B cell (primary cell): ENCODE results near the gene RSPH6A. TPM values are rescaled to one million over a fixed set of nuclear protein-coding genes. Genes with fewer than 3 reads are reported as not detected.

Source experiments
- ATAC-seq: fragments of 200-7000 bp; cut with Tn5 transposase; one replicate; pipeline ENCODE4 v1.10.0; 2021; ENCODE audit warnings: low read depth, mild to moderate bottlenecking, moderate number of reproducible peaks, moderate library complexity
- CTCF ChIA-PET: fragments of 350-600 bp; sonication (Branson Sonifier 250); formaldehyde crosslinking; loops from one replicate; lab custom pipeline; 2021; ENCODE audit warnings: antibody characterized with exemption, inconsistent platforms; lab: Charles Lee
- POLR2A ChIA-PET: fragments of 350-600 bp; sonication (Branson Sonifier 250); formaldehyde crosslinking; loops from one replicate; lab custom pipeline; 2021; ENCODE audit warnings: antibody characterized with exemption; lab: Charles Lee
- DNase-seq: peaks from one replicate; pipeline ENCODE4 v3.0.0; 2013
- H2AFZ ChIP-seq: 2 replicates; pipeline ENCODE4 v1.6.1; 2012; ENCODE audit warnings: mild to moderate bottlenecking, low read depth, low read length; ENCODE audit not compliant: insufficient read depth, poor library complexity, severe bottlenecking
- H3K27ac ChIP-seq, 2 donors: 1 replicate in 1 of 2; 2 replicates in 1 of 2; pipeline ENCODE4 v1.5.1; 2012 to 2013; ENCODE audit warnings: low read length in 2 of 2, mild to moderate bottlenecking in 2 of 2, moderate library complexity in 1 of 2
- H3K27me3 ChIP-seq, 4 experiments: fragments of 200-600 bp in 1 of 4; sonication (generic) in 1 of 4; replicated peaks in 1 of 4; 1 replicate in 2 of 4; 2 replicates in 2 of 4; pipeline versions ENCODE4 v1.6.1 to v1.7.0; 2013 to 2016; ENCODE audit warnings: low read length in 3 of 4, mild to moderate bottlenecking in 2 of 4, mixed read lengths in 1 of 4, moderate library complexity in 1 of 4; ENCODE audit not compliant: insufficient read depth in 4 of 4, control insufficient read depth in 3 of 4; ENCODE audit errors: control extremely low read depth in 1 of 4
- H3K36me3 ChIP-seq, 2 experiments: replicated peaks in 1 of 2; 1 replicate in 1 of 2; 2 replicates in 1 of 2; pipeline versions ENCODE4 v1.6.1 to v1.7.1; 2013; ENCODE audit warnings: low read length in 1 of 2; ENCODE audit not compliant: insufficient read depth in 2 of 2, control insufficient read depth in 1 of 2; ENCODE audit errors: control extremely low read depth in 1 of 2, extremely low read depth in 1 of 2
- H3K4me1 ChIP-seq, 2 donors: fragments of 200-600 bp in 1 of 2; sonication (generic) in 1 of 2; 1 replicate in 1 of 2; 2 replicates in 1 of 2; pipeline versions ENCODE4 v1.5.1 to v1.6.1; 2013 to 2017; ENCODE audit warnings: low read length in 2 of 2; ENCODE audit not compliant: control insufficient read depth in 2 of 2, insufficient read depth in 2 of 2
- H3K4me2 ChIP-seq: replicated peaks from 2 replicates; pipeline ENCODE3; 2012; ENCODE audit warnings: mild to moderate bottlenecking, low read depth, low read length; ENCODE audit not compliant: poor library complexity, severe bottlenecking
- H3K4me3 ChIP-seq, 5 experiments: fragments of 200-600 bp in 1 of 5; sonication (generic) in 1 of 5; 1 replicate in 3 of 5; 2 replicates in 2 of 5; pipeline versions ENCODE4 v1.5.1 to v1.7.0; 2011 to 2016; ENCODE audit warnings: low read length in 4 of 5, mild to moderate bottlenecking in 4 of 5, low read depth in 2 of 5, control low read depth in 1 of 5, moderate library complexity in 1 of 5; ENCODE audit not compliant: insufficient read depth in 1 of 5; ENCODE audit errors: control extremely low read depth in 1 of 5, extremely low read depth in 1 of 5
- H3K79me2 ChIP-seq: fragments of 200-600 bp; sonication (generic); one replicate; pipeline ENCODE4 v1.6.0; 2016; ENCODE audit warnings: low read length; ENCODE audit not compliant: control insufficient read depth, insufficient read depth
- H3K9ac ChIP-seq: fragments of 200-600 bp; sonication (generic); 2 replicates; pipeline ENCODE4 v1.6.1; 2017; ENCODE audit warnings: mild to moderate bottlenecking, low read length, moderate library complexity
- H3K9me3 ChIP-seq, 3 donors: one replicate each; pipeline versions ENCODE4 v1.6.1 to v1.7.1; 2013; ENCODE audit warnings: low read length in 2 of 3; ENCODE audit not compliant: control insufficient read depth in 2 of 3, insufficient read depth in 1 of 3; ENCODE audit errors: control extremely low read depth in 1 of 3
- H4K20me1 ChIP-seq: 2 replicates; pipeline ENCODE4 v1.6.0; 2012; ENCODE audit warnings: mild to moderate bottlenecking, low read length; ENCODE audit not compliant: insufficient read depth, control insufficient read depth, poor library complexity, severe bottlenecking
- H3K27ac Mint-ChIP-seq: one replicate; pipeline ENCODE4 v1.8.0; 2021; ENCODE audit warnings: mixed read lengths
- H3K27me3 Mint-ChIP-seq: one replicate; pipeline ENCODE4 v1.8.0; 2021; ENCODE audit warnings: mixed read lengths
- H3K4me1 Mint-ChIP-seq: one replicate; pipeline ENCODE4 v1.8.0; 2021; ENCODE audit warnings: mixed read lengths
- H3K4me3 Mint-ChIP-seq: one replicate; pipeline ENCODE4 v1.8.0; 2021; ENCODE audit warnings: mixed read lengths
- H3K9me3 Mint-ChIP-seq: one replicate; pipeline ENCODE4 v1.8.0; 2022; ENCODE audit warnings: mixed read lengths; ENCODE audit not compliant: insufficient read depth
- EZH2 ChIP-seq: IDR thresholded peaks from 2 replicates; pipeline ENCODE4 v1.6.1; 2012; ENCODE audit warnings: borderline replicate concordance, low read depth, mild to moderate bottlenecking, moderate library complexity, low read length; ENCODE audit not compliant: insufficient read depth, poor library complexity, severe bottlenecking
- whole genome bisulfite sequencing: methylation state at CpG from one replicate; pipeline ENCODE4 v1.1.5; 2013; ENCODE audit warnings: missing lambda C conversion rate; ENCODE audit not compliant: insufficient coverage; 5-methylcytosine and 5-hydroxymethylcytosine counted together
- intact Hi-C: fragments of 100-400 bp; cut with micrococcal nuclease; formaldehyde crosslinking; loops from one replicate; pipeline ENCODE4 v1.10.0; 2022
- polyA plus RNA-seq: library from polyadenylated mRNA; depleted of rRNA; stranded (reverse); fragments of >200 nt; gene quantifications from 2 replicates; pipeline ENCODE4 v1.2.3, GENCODE V29; 2012
- total RNA-seq, 2 donors: library from RNA; stranded (reverse); fragments of 120-200 nt in 1 of 2; gene quantifications; 1 replicate in 1 of 2; 2 replicates in 1 of 2; pipeline versions ENCODE4 v1.2.3 to v1.2.4, GENCODE V29; 2013 to 2022
- TF ChIP-seq, protein P1 (sequence below): fragments of 200-600 bp; IDR thresholded peaks from one replicate; pipeline ENCODE4 v1.8.0; 2022; ENCODE audit warnings: antibody characterized with exemption, mild to moderate bottlenecking

The RSPH6A gene
- total and polyA plus RNA-seq, 2 donors (not counting 1 experiment from before 2014, with no cell fraction given) = 0.03 to 0.62 TPM

DNA sequence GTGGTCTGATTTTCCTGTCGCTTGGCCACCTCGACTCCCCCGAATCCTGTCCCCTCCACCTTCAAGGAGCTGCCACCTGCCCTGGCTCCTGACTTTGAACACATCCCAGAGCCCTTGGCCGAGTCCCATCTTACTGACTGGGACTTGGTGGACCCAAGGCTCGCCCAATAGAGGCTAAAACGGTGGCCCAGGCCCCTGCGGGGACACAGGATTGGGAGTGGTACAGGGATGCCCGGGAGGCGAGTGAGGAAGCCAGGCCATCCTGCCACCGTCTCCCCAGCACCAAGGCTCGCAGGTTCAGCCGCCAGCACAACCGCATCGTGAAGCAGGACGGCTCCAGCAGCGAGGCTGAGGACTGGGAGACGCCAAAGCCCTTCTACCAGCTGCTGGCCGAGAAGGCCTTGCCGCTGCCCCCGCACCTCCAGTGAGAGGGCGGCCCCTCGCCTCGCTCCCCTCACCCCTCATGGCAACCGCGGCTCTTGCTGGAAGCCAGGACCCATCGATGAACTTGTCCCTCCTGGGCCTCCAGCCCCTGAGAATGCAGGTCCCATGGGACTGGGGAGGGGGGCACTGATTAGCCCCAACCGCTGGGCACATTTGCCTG lies 51.3 kb downstream of the RSPH6A start:
- TF ChIP-seq, protein P1, sequence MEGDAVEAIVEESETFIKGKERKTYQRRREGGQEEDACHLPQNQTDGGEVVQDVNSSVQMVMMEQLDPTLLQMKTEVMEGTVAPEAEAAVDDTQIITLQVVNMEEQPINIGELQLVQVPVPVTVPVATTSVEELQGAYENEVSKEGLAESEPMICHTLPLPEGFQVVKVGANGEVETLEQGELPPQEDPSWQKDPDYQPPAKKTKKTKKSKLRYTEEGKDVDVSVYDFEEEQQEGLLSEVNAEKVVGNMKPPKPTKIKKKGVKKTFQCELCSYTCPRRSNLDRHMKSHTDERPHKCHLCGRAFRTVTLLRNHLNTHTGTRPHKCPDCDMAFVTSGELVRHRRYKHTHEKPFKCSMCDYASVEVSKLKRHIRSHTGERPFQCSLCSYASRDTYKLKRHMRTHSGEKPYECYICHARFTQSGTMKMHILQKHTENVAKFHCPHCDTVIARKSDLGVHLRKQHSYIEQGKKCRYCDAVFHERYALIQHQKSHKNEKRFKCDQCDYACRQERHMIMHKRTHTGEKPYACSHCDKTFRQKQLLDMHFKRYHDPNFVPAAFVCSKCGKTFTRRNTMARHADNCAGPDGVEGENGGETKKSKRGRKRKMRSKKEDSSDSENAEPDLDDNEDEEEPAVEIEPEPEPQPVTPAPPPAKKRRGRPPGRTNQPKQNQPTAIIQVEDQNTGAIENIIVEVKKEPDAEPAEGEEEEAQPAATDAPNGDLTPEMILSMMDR = no peak
- TF ChIP-seq EZH2 = no peak
- no peaks in the 10 kb centered on the region for H4K20me1 ChIP-seq
- H3K9me3 Mint-ChIP-seq = no peaks in the 10 kb centered on the region
- H3K9ac ChIP-seq = no peak overlapping the region
- H3K4me3 ChIP-seq = no peak overlapping the region
- no peak overlapping the region for H3K27ac ChIP-seq
- POLR2A ChIA-PET = no interaction called here
- H3K36me3 ChIP-seq = no peaks in the 10 kb centered on the region
- 70% methylated on average over 27 of the region's 27 CpGs for WGBS
- H2AFZ ChIP-seq = no peak overlapping the region
- H3K27me3 ChIP-seq = peaks cover 0 to 44% (median 8%) of the 10 kb centered on the region in 4 experiments
- no peak overlapping the region for H3K27ac Mint-ChIP-seq
- H3K4me1 ChIP-seq = peaks cover 8% of the 10 kb centered on the region in 2 donors
- H3K4me2 ChIP-seq = no peak overlapping the region
- CTCF ChIA-PET = interaction anchor here (1.3 kb wide), 1 partner anchor 53 kb away, joined by 3 read pairs; no protein-coding TSS in a partner anchor
- intact Hi-C loops = no loop called here
- DNase-seq = no peak
- no peaks in the 10 kb centered on the region for H3K79me2 ChIP-seq
- H3K4me3 Mint-ChIP-seq = no peak overlapping the region
- peaks cover 17% of the 10 kb centered on the region for H3K27me3 Mint-ChIP-seq
- no peak for ATAC-seq
- H3K9me3 ChIP-seq = peaks cover 0 to 3% (median 0%) of the 10 kb centered on the region in 3 donors
- H3K4me1 Mint-ChIP-seq = peaks cover 2% of the 10 kb centered on the region

DNA sequence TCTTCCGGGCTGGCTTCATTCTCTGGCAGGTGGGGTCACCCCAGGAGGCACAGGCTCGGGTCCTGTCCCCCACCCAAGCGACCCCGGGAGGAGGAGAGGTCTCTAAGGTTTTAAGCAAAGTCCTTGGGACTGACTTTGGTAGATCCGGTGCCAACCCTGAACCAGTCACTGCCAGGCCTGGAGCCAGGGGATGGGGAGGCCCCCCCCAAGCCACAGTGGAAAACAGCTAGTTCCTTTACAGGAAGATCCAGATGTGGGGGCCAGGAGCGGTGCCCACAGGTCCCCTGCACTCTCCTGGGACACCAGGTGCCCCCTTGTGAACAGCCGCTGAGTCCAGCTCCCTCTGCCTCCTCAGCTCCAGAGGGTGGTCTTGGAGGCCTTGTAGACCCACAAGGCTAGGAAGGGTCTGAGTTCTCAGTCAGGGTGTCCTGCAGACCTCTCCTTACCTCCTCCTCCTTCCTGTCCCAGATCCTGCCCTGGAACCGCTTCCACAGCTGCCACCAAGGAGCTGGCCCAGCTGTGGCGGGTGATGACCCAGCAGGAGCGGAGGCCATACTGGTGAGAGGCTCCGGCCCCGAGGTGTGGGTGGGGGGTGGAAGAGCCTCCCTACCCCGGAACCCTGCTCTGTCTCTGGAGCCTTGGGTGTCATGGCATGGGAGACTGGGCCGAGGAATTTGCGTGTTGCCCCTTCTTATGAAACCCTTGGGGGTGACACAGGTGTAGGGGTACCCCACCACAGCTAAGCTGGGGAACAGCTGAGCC lies 52.1 kb downstream of the RSPH6A start:
- Histone ChIP-seq H4K20me1 (no peaks in the 10 kb centered on the region), H3K27me3 (peaks cover 0 to 42% (median 7%) of the 10 kb centered on the region in 4 experiments), H3K9me3 (peaks cover 0 to 3% (median 0%) of the 10 kb centered on the region in 3 donors), H3K27ac (no peak overlapping the region), H3K79me2 (no peaks in the 10 kb centered on the region), H3K36me3 (no peaks in the 10 kb centered on the region), H2AFZ (no peak overlapping the region), H3K4me1 (peaks cover 6% of the 10 kb centered on the region in 2 donors), H3K9ac (no peak overlapping the region), H3K4me2 (no peak overlapping the region), H3K4me3 (no peak overlapping the region)
- ATAC-seq = no peak
- no peak overlapping the region for H3K4me3 Mint-ChIP-seq
- peaks cover 2% of the 10 kb centered on the region for H3K4me1 Mint-ChIP-seq
- 92% methylated on average over 14 of the region's 15 CpGs for WGBS
- H3K27ac Mint-ChIP-seq = no peak overlapping the region
- CTCF ChIA-PET = interaction anchor here (1.3 kb wide), 1 partner anchor 54 kb away, joined by 3 read pairs; no protein-coding TSS in a partner anchor
- TF ChIP-seq EZH2 = no peak
- TF ChIP-seq, protein P1 = no peak
- no peak for DNase-seq
- intact Hi-C loops = no loop called here
- peaks cover 17% of the 10 kb centered on the region for H3K27me3 Mint-ChIP-seq
- no peaks in the 10 kb centered on the region for H3K9me3 Mint-ChIP-seq
- POLR2A ChIA-PET = no interaction called here
